CD4-positive, alpha-beta T cell treated with Interleukin-12 subunit alpha and Interleukin-12 subunit beta, for 1 hour (primary cell): ENCODE measurements around the gene MASTL.

Source experiments
- DNase-seq: peaks from one replicate; pipeline ENCODE4 v3.0.0-alpha.2; 2020

Gene MASTL

GRCh38 chr10:27225642-27226257, 70.6 kb downstream of the MASTL start:
- peak; percentile 37 for DNase-seq

GRCh38 chr10:27230022-27230421, 74.9 kb downstream of the MASTL start:
- no peak for DNase-seq

GRCh38 chr10:27235706-27236105, 80.6 kb downstream of the MASTL start:
- DNase-seq: no peak
